Activated CD4-positive, alpha-beta T cell treated with anti-CD3 and anti-CD28 coated beads, Interleukin-2, amount 10 ng/mL, durations not matched to agents 24 days and 14 days (primary cell): ENCODE results near the gene OSMR. TPM values are rescaled to one million over a fixed set of nuclear protein-coding genes. Genes with fewer than 3 reads are reported as not detected.

ENCODE experiments used
- DNase-seq: peaks from one replicate; pipeline ENCODE4 v3.0.0; 2022
- H3K27ac Mint-ChIP-seq: one replicate; pipeline ENCODE4 v1.8.0; 2022; ENCODE audit warnings: mild to moderate bottlenecking, mixed read lengths
- H3K27me3 Mint-ChIP-seq: one replicate; pipeline ENCODE4 v1.8.0; 2022; ENCODE audit warnings: mixed read lengths
- H3K36me3 Mint-ChIP-seq: one replicate; pipeline ENCODE4 v1.8.0; 2022; ENCODE audit warnings: low read depth, mild to moderate bottlenecking, mixed read lengths
- H3K4me1 Mint-ChIP-seq: one replicate; pipeline ENCODE4 v1.8.0; 2021; ENCODE audit warnings: mixed read lengths
- H3K4me3 Mint-ChIP-seq: one replicate; pipeline ENCODE4 v1.8.0; 2022; ENCODE audit warnings: mild to moderate bottlenecking, moderate library complexity, mixed read lengths
- H3K9me3 Mint-ChIP-seq: one replicate; pipeline ENCODE4 v1.8.0; 2021; ENCODE audit warnings: mixed read lengths
- intact Hi-C: fragments of 100-400 bp; cut with micrococcal nuclease; formaldehyde crosslinking; loops from one replicate; pipeline ENCODE4 v1.15.1; 2023
- total RNA-seq: library from RNA; stranded (reverse); gene quantifications from 2 replicates; pipeline ENCODE4 v1.2.3, GENCODE V29; 2022

The OSMR gene
- not detected in 2 replicates for total RNA-seq

DNA sequence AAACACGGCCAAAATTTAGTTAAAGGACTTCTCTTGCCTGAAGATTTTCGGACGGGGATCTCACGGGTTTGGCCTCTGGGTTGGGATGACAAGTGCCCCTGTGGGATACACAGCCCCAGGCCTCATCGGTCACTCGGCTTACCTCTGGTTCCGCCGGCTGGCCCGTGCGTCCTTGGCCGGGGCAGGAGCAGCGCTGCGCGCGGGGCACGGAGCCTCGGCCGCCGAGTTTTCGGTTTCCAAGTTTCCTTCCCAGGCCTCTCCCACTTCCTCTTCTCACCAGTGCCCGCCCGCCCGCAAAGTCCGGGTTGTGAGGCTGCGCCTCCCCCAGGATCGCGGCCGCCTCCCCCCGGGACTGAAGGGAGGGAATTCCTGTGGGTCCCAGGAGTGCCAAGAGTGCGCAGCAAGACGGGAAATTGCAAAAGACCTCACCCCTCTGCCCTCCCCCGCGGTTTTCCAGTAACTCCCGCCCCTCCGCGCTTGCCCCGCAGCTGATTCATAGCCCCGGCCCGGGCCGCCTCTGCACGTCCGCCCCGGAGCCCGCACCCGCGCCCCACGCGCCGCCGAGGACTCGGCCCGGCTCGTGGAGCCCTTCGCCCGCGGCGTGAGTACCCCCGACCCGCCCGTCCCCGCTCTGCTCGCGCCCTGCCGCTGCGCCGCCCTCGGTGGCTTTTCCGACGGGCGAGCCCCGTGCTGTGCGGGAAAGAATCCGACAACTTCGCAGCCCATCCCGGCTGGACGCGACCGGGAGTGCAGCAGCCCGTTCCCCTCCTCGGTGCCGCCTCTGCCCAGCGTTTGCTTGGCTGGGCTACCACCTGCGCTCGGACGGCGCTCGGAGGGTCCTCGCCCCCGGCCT, at the start of gene OSMR:
TSS of gene OSMR (plus strand) at position 487 of the 853 bp plus-strand sequence. CDS start 23,033 bp downstream, outside the sequence.
- intact Hi-C loops: no loop called here
- peaks cover 13% of the 10 kb centered on the region for H3K4me1 Mint-ChIP-seq
- H3K9me3 Mint-ChIP-seq: peaks cover 2% of the 10 kb centered on the region
- peak; percentile 63 for DNase-seq
- H3K27ac Mint-ChIP-seq: peak within 1 kb of the TSS; percentile 31
- peaks cover 1% of the 10 kb centered on the region for H3K36me3 Mint-ChIP-seq
- peaks cover 60% of the 10 kb centered on the region for H3K27me3 Mint-ChIP-seq
- peak within 1 kb of the TSS; percentile 79 for H3K4me3 Mint-ChIP-seq

DNA sequence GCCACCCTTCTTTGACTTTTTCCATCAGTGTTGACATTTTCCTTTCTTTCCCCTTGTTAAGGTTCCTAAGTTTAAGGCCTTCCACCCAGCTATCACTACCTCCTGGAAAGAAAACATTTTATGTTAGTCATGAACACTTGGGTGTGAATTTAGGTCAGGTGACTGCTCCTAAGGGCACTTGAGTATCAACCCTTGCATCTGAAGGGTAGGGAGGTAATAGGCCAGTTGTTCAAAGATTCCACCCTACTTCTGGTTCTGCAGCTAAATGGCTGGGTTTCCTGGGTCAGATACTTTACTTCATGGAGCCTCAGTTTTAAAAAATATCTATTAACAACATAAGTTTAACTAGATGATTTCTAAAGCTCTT, 49.1 kb upstream of the OSMR start:
- DNase-seq: no peak
- intact Hi-C loops: no loop called here
- no peak overlapping the region for H3K27ac Mint-ChIP-seq
- H3K9me3 Mint-ChIP-seq: no peaks in the 10 kb centered on the region
- no peak overlapping the region for H3K4me3 Mint-ChIP-seq
- no peaks in the 10 kb centered on the region for H3K36me3 Mint-ChIP-seq
- H3K4me1 Mint-ChIP-seq: no peaks in the 10 kb centered on the region
- H3K27me3 Mint-ChIP-seq: peaks cover 2% of the 10 kb centered on the region

DNA sequence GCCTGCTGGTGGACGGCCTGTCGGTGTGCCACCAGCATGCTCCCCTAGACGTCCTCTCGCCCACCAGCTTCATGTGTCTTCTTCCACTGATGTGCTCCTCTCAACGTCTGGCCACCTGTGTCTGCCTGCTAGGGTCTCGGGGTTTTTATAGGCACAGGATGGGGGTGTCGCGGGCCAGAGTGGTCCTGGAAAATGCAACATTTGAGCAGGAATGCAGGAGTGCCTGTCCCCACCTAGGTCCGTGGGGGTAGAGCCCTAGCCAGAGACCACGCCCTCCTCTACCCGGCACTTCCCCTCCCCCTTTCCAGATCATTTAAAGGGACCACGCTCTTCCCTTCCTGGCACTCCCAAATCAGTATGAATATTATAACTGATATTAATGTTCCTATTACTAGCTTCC, 48.0 kb upstream of the OSMR start:
- H3K4me1 Mint-ChIP-seq: no peaks in the 10 kb centered on the region
- H3K27me3 Mint-ChIP-seq: no peaks in the 10 kb centered on the region
- intact Hi-C loops: no loop called here
- H3K4me3 Mint-ChIP-seq: no peak overlapping the region
- no peak overlapping the region for H3K27ac Mint-ChIP-seq
- H3K9me3 Mint-ChIP-seq: no peaks in the 10 kb centered on the region
- H3K36me3 Mint-ChIP-seq: no peaks in the 10 kb centered on the region
- no peak for DNase-seq

GRCh38 chr5:38799556-38800377, 46.0 kb upstream of the OSMR start:
- H3K36me3 Mint-ChIP-seq: no peaks in the 10 kb centered on the region
- H3K27me3 Mint-ChIP-seq: no peaks in the 10 kb centered on the region
- no peak overlapping the region for H3K4me3 Mint-ChIP-seq
- no peaks in the 10 kb centered on the region for H3K4me1 Mint-ChIP-seq
- H3K9me3 Mint-ChIP-seq: no peaks in the 10 kb centered on the region
- no peak for DNase-seq
- H3K27ac Mint-ChIP-seq: no peak overlapping the region
- intact Hi-C loops: no loop called here

- Mint-ChIP-seq H3K4me1 (no peaks in the 10 kb centered on the region), H3K9me3 (no peaks in the 10 kb centered on the region), H3K36me3 (no peaks in the 10 kb centered on the region), H3K27me3 (no peaks in the 10 kb centered on the region), H3K27ac (no peak overlapping the region), H3K4me3 (no peak overlapping the region)
- no peak for DNase-seq
- intact Hi-C loops: no loop called here
Measured at GRCh38 chr5:38800515-38800914, 45.3 kb upstream of the OSMR start.

DNA sequence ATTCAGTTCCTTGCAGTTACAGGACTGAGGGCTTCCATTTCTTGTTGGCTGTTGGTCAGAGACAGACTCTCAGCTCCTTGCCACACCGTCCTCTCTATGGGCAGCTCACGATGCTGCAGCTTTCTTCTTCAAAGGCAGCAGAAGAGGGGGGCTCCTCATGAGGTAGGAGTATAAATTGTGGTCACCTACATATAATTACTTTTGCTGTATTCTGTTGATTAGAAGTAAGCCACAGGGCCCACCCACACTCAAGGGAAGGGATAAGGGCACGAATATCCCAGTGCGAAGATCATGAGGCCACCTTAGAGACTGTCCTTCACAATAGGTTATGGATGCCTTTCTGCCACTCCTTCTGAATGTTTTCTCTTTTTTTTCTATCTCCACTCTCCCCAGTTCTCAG, 43.7 kb upstream of the OSMR start:
- intact Hi-C loops: no loop called here
- H3K36me3 Mint-ChIP-seq: no peaks in the 10 kb centered on the region
- H3K4me1 Mint-ChIP-seq: peaks cover 6% of the 10 kb centered on the region
- no peak overlapping the region for H3K27ac Mint-ChIP-seq
- no peaks in the 10 kb centered on the region for H3K27me3 Mint-ChIP-seq
- H3K9me3 Mint-ChIP-seq: no peaks in the 10 kb centered on the region
- H3K4me3 Mint-ChIP-seq: no peak overlapping the region
- no peak for DNase-seq

GRCh38 chr5:38803246-38803645, 42.6 kb upstream of the OSMR start:
- intact Hi-C loops: no loop called here
- Mint-ChIP-seq H3K4me1 (peaks cover 10% of the 10 kb centered on the region), H3K36me3 (no peaks in the 10 kb centered on the region), H3K27me3 (no peaks in the 10 kb centered on the region), H3K27ac (no peak overlapping the region), H3K4me3 (no peak overlapping the region), H3K9me3 (no peaks in the 10 kb centered on the region)
- no peak for DNase-seq

GRCh38 chr5:38806775-38807258, 39.0 kb upstream of the OSMR start:
- peaks cover 5% of the 10 kb centered on the region for H3K27me3 Mint-ChIP-seq
- peak; percentile 58 for DNase-seq
- intact Hi-C loops: loop anchor here (5.0 kb wide), 1 partner anchor 250 kb away; the partner anchor contains the start of gene LIFR
- H3K4me1 Mint-ChIP-seq: peaks cover 18% of the 10 kb centered on the region
- no peaks in the 10 kb centered on the region for H3K36me3 Mint-ChIP-seq
- no peak overlapping the region for H3K4me3 Mint-ChIP-seq
- H3K27ac Mint-ChIP-seq: peak overlapping the region; percentile 65
- H3K9me3 Mint-ChIP-seq: no peaks in the 10 kb centered on the region

- H3K4me3 Mint-ChIP-seq: no peak overlapping the region
- peaks cover 18% of the 10 kb centered on the region for H3K4me1 Mint-ChIP-seq
- H3K36me3 Mint-ChIP-seq: no peaks in the 10 kb centered on the region
- intact Hi-C loops: loop anchor here (5.0 kb wide), 1 partner anchor 251 kb away; the partner anchor contains the start of gene LIFR
- H3K27ac Mint-ChIP-seq: no peak overlapping the region
- no peaks in the 10 kb centered on the region for H3K9me3 Mint-ChIP-seq
- DNase-seq: no peak
- H3K27me3 Mint-ChIP-seq: peaks cover 7% of the 10 kb centered on the region
Measured at GRCh38 chr5:38807570-38808483, 38.0 kb upstream of the OSMR start.

DNA sequence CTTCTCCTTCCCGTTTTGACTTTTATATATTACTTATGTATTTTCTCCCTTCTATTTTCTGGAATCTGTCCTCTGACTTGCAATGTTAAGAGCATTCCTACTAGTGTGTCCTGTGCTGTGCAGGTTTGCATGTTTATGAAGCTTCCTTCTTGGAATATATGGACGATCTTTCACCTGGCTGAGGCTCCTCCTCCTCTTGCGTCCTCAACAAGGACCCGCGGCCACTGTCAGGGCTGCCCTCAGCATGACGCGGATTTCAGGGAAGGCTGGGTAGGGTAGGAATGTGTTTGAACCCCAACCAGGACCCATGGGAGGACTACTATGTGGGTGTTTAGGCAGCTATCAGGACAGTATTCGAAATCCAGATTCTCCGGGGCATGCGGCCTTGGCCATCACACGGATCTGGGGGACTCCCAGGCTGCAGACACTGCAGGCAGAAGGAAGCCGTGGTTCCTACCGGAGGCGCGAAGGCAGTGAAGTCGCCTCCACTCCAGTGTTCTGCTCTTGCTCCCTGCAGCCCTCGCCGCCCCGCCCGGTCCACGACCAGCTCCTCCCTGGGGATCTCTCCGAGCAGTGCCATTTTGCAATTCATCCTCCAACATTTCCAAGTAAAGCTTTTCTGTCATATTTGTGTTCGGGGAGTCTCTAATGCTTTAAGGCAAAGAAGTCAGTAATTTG, 37.0 kb upstream of the OSMR start:
- peaks cover 18% of the 10 kb centered on the region for H3K4me1 Mint-ChIP-seq
- no peak overlapping the region for H3K4me3 Mint-ChIP-seq
- no peaks in the 10 kb centered on the region for H3K9me3 Mint-ChIP-seq
- intact Hi-C loops: loop anchor here (1.0 to 5.0 kb wide), 3 partner anchors 252 to 427 kb away; partner anchors contain the start of gene LIFR
- no peak for DNase-seq
- H3K36me3 Mint-ChIP-seq: no peaks in the 10 kb centered on the region
- H3K27ac Mint-ChIP-seq: no peak overlapping the region
- H3K27me3 Mint-ChIP-seq: peaks cover 9% of the 10 kb centered on the region

- Mint-ChIP-seq H3K36me3 (no peaks in the 10 kb centered on the region), H3K4me3 (no peak overlapping the region), H3K9me3 (no peaks in the 10 kb centered on the region), H3K27me3 (peaks cover 12% of the 10 kb centered on the region), H3K27ac (no peak overlapping the region), H3K4me1 (peaks cover 18% of the 10 kb centered on the region)
- intact Hi-C loops: loop anchor here (1.0 to 5.0 kb wide), 4 partner anchors 252 to 427 kb away; partner anchors contain the start of gene LIFR
- peak; percentile 86 for DNase-seq
Measured at GRCh38 chr5:38809388-38810359, 36.1 kb upstream of the OSMR start.

DNA sequence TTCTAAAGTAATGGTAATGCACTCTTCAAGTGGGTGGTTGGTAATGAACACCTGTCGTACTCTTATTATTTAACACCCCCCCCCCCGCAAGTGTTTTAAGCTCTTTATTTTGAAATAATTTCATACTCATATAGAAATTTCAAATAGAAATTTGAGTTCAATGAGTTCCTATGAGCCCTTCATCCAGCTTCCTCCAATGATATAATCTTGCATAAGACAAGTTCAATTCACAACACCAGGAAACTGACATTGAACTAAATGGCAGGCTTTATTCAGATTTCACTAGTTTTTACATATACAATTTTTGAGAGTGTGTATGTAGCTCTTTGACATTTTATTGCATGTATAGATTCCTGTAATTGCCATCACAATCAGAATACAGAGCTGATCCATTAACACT, 30.9 kb upstream of the OSMR start:
- no peaks in the 10 kb centered on the region for H3K36me3 Mint-ChIP-seq
- no peak overlapping the region for H3K27ac Mint-ChIP-seq
- intact Hi-C loops: loop anchor here (5.0 kb wide), 1 partner anchor 393 kb away; no protein-coding TSS in a partner anchor
- DNase-seq: no peak
- peaks cover 26% of the 10 kb centered on the region for H3K27me3 Mint-ChIP-seq
- H3K4me1 Mint-ChIP-seq: peaks cover 7% of the 10 kb centered on the region
- no peaks in the 10 kb centered on the region for H3K9me3 Mint-ChIP-seq
- no peak overlapping the region for H3K4me3 Mint-ChIP-seq
